Liver (tissue), 9 donors: Measurements from ENCODE around the gene B4GALT1. TPM values are rescaled to one million over a fixed set of nuclear protein-coding genes. Genes with fewer than 3 reads are reported as not detected.

ENCODE experiments used
- DNase-seq: peaks from one replicate; pipeline ENCODE4 v3.0.0-alpha.2; 2017; ENCODE audit warnings: low spot score
- H3K27ac ChIP-seq, 2 donors: one replicate each; pipeline ENCODE4 v1.7.0; 2013; ENCODE audit warnings: inconsistent platforms in 2 of 2, low read length in 2 of 2, control low read depth in 1 of 2, low read depth in 1 of 2, mild to moderate bottlenecking in 1 of 2
- H3K27me3 ChIP-seq, 4 donors: one replicate each; pipeline versions ENCODE4 v1.6.1 to v1.7.0; 2013; ENCODE audit warnings: low read length in 3 of 4, inconsistent platforms in 1 of 4, mild to moderate bottlenecking in 1 of 4, moderate library complexity in 1 of 4; ENCODE audit not compliant: control insufficient read depth in 4 of 4, insufficient read depth in 4 of 4
- H3K36me3 ChIP-seq, 4 donors: one replicate each; pipeline versions ENCODE4 v1.6.1 to v1.7.0; 2013; ENCODE audit warnings: low read length in 3 of 4, mild to moderate bottlenecking in 3 of 4, low read depth in 1 of 4, moderate library complexity in 1 of 4; ENCODE audit not compliant: control insufficient read depth in 4 of 4, insufficient read depth in 3 of 4
- H3K4me1 ChIP-seq, 4 donors: one replicate each; pipeline versions ENCODE4 v1.6.1 to v1.7.0; 2013; ENCODE audit warnings: low read length in 3 of 4, mild to moderate bottlenecking in 3 of 4, moderate library complexity in 1 of 4; ENCODE audit not compliant: control insufficient read depth in 4 of 4, insufficient read depth in 4 of 4
- H3K4me3 ChIP-seq, 3 donors: one replicate each; pipeline versions ENCODE4 v1.6.1 to v1.7.0; 2013; ENCODE audit warnings: low read length in 3 of 3, control low read depth in 1 of 3, low read depth in 1 of 3, mild to moderate bottlenecking in 1 of 3
- H3K9ac ChIP-seq, 2 donors: one replicate each; pipeline ENCODE4 v1.7.0; 2013; ENCODE audit warnings: low read length in 2 of 2, mild to moderate bottlenecking in 2 of 2, moderate library complexity in 2 of 2, control low read depth in 1 of 2, low read depth in 1 of 2
- H3K9me3 ChIP-seq, 4 donors: one replicate each; pipeline versions ENCODE4 v1.6.1 to v1.7.0; 2013; ENCODE audit warnings: low read length in 3 of 4; ENCODE audit not compliant: control insufficient read depth in 4 of 4
- ATF3 ChIP-seq: IDR thresholded peaks from 2 replicates; pipeline ENCODE4 v1.6.1; 2016; ENCODE audit warnings: antibody characterized with exemption
- CTCF ChIP-seq: fragments of 150-350 bp; IDR thresholded peaks from 2 replicates; pipeline ENCODE4 v1.5.1; 2017; ENCODE audit warnings: improper control_type of control experiment, low read depth, low read length; ENCODE audit not compliant: missing input control
- EGR1 ChIP-seq, 2 donors: IDR thresholded peaks; 2 replicates each; pipeline ENCODE4 v1.6.1; 2016 to 2018; ENCODE audit warnings: antibody characterized with exemption in 2 of 2, low read depth in 2 of 2
- FOXA2 ChIP-seq: IDR thresholded peaks from 2 replicates; pipeline ENCODE4 v1.6.1; 2016; ENCODE audit warnings: antibody characterized with exemption
- GABPA ChIP-seq, 2 donors: IDR thresholded peaks in 1 of 2; conservative IDR thresholded peaks in 1 of 2; 2 replicates each; pipeline ENCODE4 v1.6.1; 2016; ENCODE audit warnings: antibody characterized with exemption in 2 of 2, mild to moderate bottlenecking in 1 of 2, moderate library complexity in 1 of 2
- HNF4A ChIP-seq, 2 donors: conservative IDR thresholded peaks; 2 replicates each; pipeline ENCODE4 v1.6.1; 2016; ENCODE audit warnings: antibody characterized with exemption in 2 of 2, mild to moderate bottlenecking in 2 of 2
- HNF4G ChIP-seq: IDR thresholded peaks from 2 replicates; pipeline ENCODE4 v1.6.1; 2016; ENCODE audit warnings: antibody characterized with exemption
- JUND ChIP-seq, 2 donors: IDR thresholded peaks; 2 replicates each; pipeline ENCODE4 v1.6.1; 2016; ENCODE audit warnings: antibody characterized with exemption in 2 of 2
- MAX ChIP-seq: IDR thresholded peaks from 2 replicates; pipeline ENCODE4 v1.6.1; 2016; ENCODE audit warnings: antibody characterized with exemption
- NR2F2 ChIP-seq: IDR thresholded peaks from 2 replicates; pipeline ENCODE4 v1.6.1; 2016; ENCODE audit warnings: antibody characterized with exemption
- RAD21 ChIP-seq, 2 donors: IDR thresholded peaks; 2 replicates each; pipeline ENCODE4 v1.6.1; 2016; ENCODE audit warnings: antibody characterized with exemption in 2 of 2, mild to moderate bottlenecking in 2 of 2
- REST ChIP-seq: IDR thresholded peaks from 2 replicates; pipeline ENCODE4 v1.6.1; 2016; ENCODE audit warnings: antibody characterized with exemption, mild to moderate bottlenecking
- RXRA ChIP-seq, 2 donors: IDR thresholded peaks; 2 replicates each; pipeline ENCODE4 v1.6.1; 2017 to 2018; ENCODE audit warnings: antibody characterized with exemption in 2 of 2, mild to moderate bottlenecking in 1 of 2
- SP1 ChIP-seq: IDR thresholded peaks from 2 replicates; pipeline ENCODE4 v1.6.1; 2018; ENCODE audit warnings: antibody characterized with exemption, mild to moderate bottlenecking
- TAF1 ChIP-seq: conservative IDR thresholded peaks from 2 replicates; pipeline ENCODE4 v1.6.1; 2016; ENCODE audit warnings: antibody characterized with exemption, mild to moderate bottlenecking
- YY1 ChIP-seq: IDR thresholded peaks from 2 replicates; pipeline ENCODE4 v1.6.1; 2016; ENCODE audit warnings: antibody characterized with exemption, mild to moderate bottlenecking
- ZBTB33 ChIP-seq: IDR thresholded peaks from 2 replicates; pipeline ENCODE4 v1.6.1; 2016; ENCODE audit warnings: antibody characterized with exemption
- WGBS: extraction: QIAGEN DNeasy Blood & Tissue Kit; methylation state at CpG from one replicate; pipeline ENCODE4 v1.1.7; 2013; 5-methylcytosine and 5-hydroxymethylcytosine counted together
- polyA plus RNA-seq, 2 donors: library from polyadenylated mRNA; stranded (reverse) in 1 of 2; unstranded in 1 of 2; fragments of 200-250 nt in 1 of 2; fragments of >200 nt in 1 of 2; fragmentation: Nextera tagmentation in 1 of 2; extraction: Ambion mirVana in 1 of 2; gene quantifications; one replicate each; pipeline versions ENCODE4 v1.2.1 to v1.2.3, GENCODE V29; 2013 to 2015
- total RNA-seq, 2 donors: library from RNA; depleted of rRNA; stranded (reverse); fragments of >200 nt; gene quantifications; one replicate each; pipeline ENCODE4 v1.2.3, GENCODE V29; 2014
- donor health status: healthy.
- donor health status: healthy.
- donor health status: healthy.
- donor health status: healthy.
- donor health status: healthy.

The B4GALT1 gene
- total and polyA plus RNA-seq, 4 donors = 25.9 to 59.8 (median 42.7) TPM

- Histone ChIP-seq H3K36me3 (no peaks in the 10 kb centered on the region), H3K27ac (peak overlapping the region; percentile 74 to 97), H3K27me3 (no peaks in the 10 kb centered on the region), H3K4me3 (peak overlapping the region; percentile 79 to 86 (median 80)), H3K4me1 (peaks cover 32 to 65% (median 55%) of the 10 kb centered on the region in 4 donors), H3K9ac (peak overlapping the region; percentile 42 to 54), H3K9me3 (no peaks in the 10 kb centered on the region)
- 48% methylated on average over 8 of the region's 8 CpGs for WGBS
- TF ChIP-seq NR2F2 = no peak
- no peak for TF ChIP-seq FOXA2
- no peak for TF ChIP-seq TAF1
- no peak for TF ChIP-seq RXRA (IDR thresholded peaks at IDR 0.05)
- TF ChIP-seq ZBTB33 = no peak
- TF ChIP-seq RAD21 (IDR thresholded peaks at IDR 0.05) = no peak
- TF ChIP-seq MAX = no peak
- TF ChIP-seq SP1 = no peak
- TF ChIP-seq JUND (IDR thresholded peaks at IDR 0.05) = no peak
- TF ChIP-seq CTCF = no peak
- no peak for TF ChIP-seq HNF4G
- no peak for TF ChIP-seq GABPA (IDR thresholded peaks at IDR 0.05 in 1 of 2, conservative IDR thresholded peaks at IDR 0.05 in 1 of 2)
- no peak for TF ChIP-seq YY1
- TF ChIP-seq EGR1 (IDR thresholded peaks at IDR 0.05; ENCODE audit: low read depth in 2 of 2) = no peak
- TF ChIP-seq ATF3 = no peak
- no peak for TF ChIP-seq HNF4A (conservative IDR thresholded peaks at IDR 0.05)
- no peak for DNase-seq
These were observed 3.6 kb downstream of the B4GALT1 start for GRCh38 chr9:33163433-33164137.

- H3K4me3 ChIP-seq = peak overlapping the region in 2 of 3 donors; percentile 80 to 86
- no peaks in the 10 kb centered on the region for H3K27me3 ChIP-seq
- H3K4me1 ChIP-seq = peaks cover 37 to 69% (median 63%) of the 10 kb centered on the region in 4 donors
- H3K36me3 ChIP-seq = no peaks in the 10 kb centered on the region
- WGBS = 25% methylated on average over 9 of the region's 9 CpGs
- peak overlapping the region; percentile 78 to 97 for H3K27ac ChIP-seq
- no peak for DNase-seq
- peak overlapping the region in 1 of 2 donors; percentile 42 for H3K9ac ChIP-seq
- H3K9me3 ChIP-seq = no peaks in the 10 kb centered on the region
- TF ChIP-seq HNF4A (conservative IDR thresholded peaks at IDR 0.05) (peak; percentile 83 to 89), RXRA (IDR thresholded peaks at IDR 0.05) (peak; percentile 83 to 92), YY1 (no peak), JUND (IDR thresholded peaks at IDR 0.05) (peak; percentile 77 to 93), ATF3 (peak; percentile 51), MAX (peak; percentile 61), GABPA (IDR thresholded peaks at IDR 0.05 in 1 of 2, conservative IDR thresholded peaks at IDR 0.05 in 1 of 2) (peak in 1 of 2 donors; percentile 44), NR2F2 (peak; percentile 79), ZBTB33 (peak; percentile 61), REST (peak; percentile 31), EGR1 (IDR thresholded peaks at IDR 0.05; ENCODE audit: low read depth in 2 of 2) (no peak), SP1 (peak; percentile 99), RAD21 (IDR thresholded peaks at IDR 0.05) (peak; percentile 4 to 52), HNF4G (peak; percentile 19), TAF1 (no peak)
These were observed 4.3 kb downstream of the B4GALT1 start for GRCh38 chr9:33162721-33163311.
